WTC11 (cell line): ENCODE data around the gene PIP4K2A. TPM values are rescaled to one million over a fixed set of nuclear protein-coding genes. Genes with fewer than 3 reads are reported as not detected.

ENCODE experiments used
- ATAC-seq: fragments of 200-7000 bp; cut with Tn5 transposase; 2 replicates; pipeline ENCODE4 v1.10.0; 2021; ENCODE audit warnings: mild to moderate bottlenecking, moderate library complexity
- CTCF ChIA-PET: fragments of 300-600 bp; sonication (Branson Sonifier 250); formaldehyde crosslinking; loops from one replicate; lab custom pipeline; 2021; ENCODE audit warnings: antibody characterized with exemption; lab: Charles Lee
- POLR2A ChIA-PET: fragments of 350-600 bp; sonication (Branson Sonifier 250); formaldehyde crosslinking; loops from one replicate; lab custom pipeline; 2021; ENCODE audit warnings: antibody characterized with exemption; lab: Charles Lee
- DNase-seq: peaks from one replicate; pipeline ENCODE4 v3.0.0; 2021; ENCODE audit warnings: low spot score
- H3K27ac Mint-ChIP-seq: 2 replicates; pipeline ENCODE4 v1.8.0; 2021; ENCODE audit warnings: mixed read lengths
- H3K27me3 Mint-ChIP-seq: 2 replicates; pipeline ENCODE4 v1.8.0; 2021; ENCODE audit warnings: low read depth, mild to moderate bottlenecking, moderate library complexity, mixed read lengths
- H3K36me3 Mint-ChIP-seq: 2 replicates; pipeline ENCODE4 v1.8.0; 2021; ENCODE audit warnings: mixed read lengths
- H3K4me1 Mint-ChIP-seq: 2 replicates; pipeline ENCODE4 v1.8.0; 2022; ENCODE audit warnings: mixed read lengths
- H3K4me3 Mint-ChIP-seq: 2 replicates; pipeline ENCODE4 v1.8.0; 2021; ENCODE audit warnings: mild to moderate bottlenecking, moderate library complexity, mixed read lengths
- H3K9me3 Mint-ChIP-seq: 2 replicates; pipeline ENCODE4 v1.8.0; 2021; ENCODE audit warnings: mixed read lengths
- AR ChIP-seq: fragments of 250-450 bp; sonication (Bioruptor Pico); IDR thresholded peaks from 2 replicates; pipeline ENCODE4 v1.9.0; 2021; ENCODE audit warnings: mild to moderate bottlenecking
- ATF3 ChIP-seq: sonication (generic); formaldehyde crosslinking; conservative IDR thresholded peaks from 2 replicates; pipeline ENCODE4 v1.8.1; 2022; ENCODE audit warnings: mild to moderate bottlenecking, missing genetic modification reagents
- ATF6 ChIP-seq: sonication (generic); formaldehyde crosslinking; IDR thresholded peaks from 2 replicates; pipeline ENCODE4 v1.8.1; 2023; ENCODE audit warnings: mild to moderate bottlenecking, missing genetic modification reagents
- E2F1 ChIP-seq: sonication (generic); formaldehyde crosslinking; IDR thresholded peaks from 2 replicates; pipeline ENCODE4 v1.8.0; 2022; ENCODE audit warnings: mild to moderate bottlenecking, missing genetic modification reagents
- FOXP4 ChIP-seq: sonication (generic); formaldehyde crosslinking; IDR thresholded peaks from 2 replicates; pipeline ENCODE4 v1.8.0; 2022; ENCODE audit warnings: mild to moderate bottlenecking, missing genetic modification reagents
- GABPB1 ChIP-seq: sonication (generic); formaldehyde crosslinking; IDR thresholded peaks from 2 replicates; pipeline ENCODE4 v1.8.1; 2023; ENCODE audit warnings: mild to moderate bottlenecking, missing genetic modification reagents
- GRHL2 ChIP-seq: fragments of 250-450 bp; sonication (Bioruptor Pico); IDR thresholded peaks from 2 replicates; pipeline ENCODE4 v1.8.0; 2022; ENCODE audit warnings: mild to moderate bottlenecking, moderate library complexity; ENCODE audit not compliant: insufficient replicate concordance, severe bottlenecking
- GTF2I ChIP-seq: fragments of 250-450 bp; sonication (Bioruptor Pico); conservative IDR thresholded peaks from 2 replicates; pipeline ENCODE4 v1.4.0; 2021; ENCODE audit warnings: mild to moderate bottlenecking
- HMGA2 ChIP-seq: fragments of 250-450 bp; sonication (Bioruptor Pico); IDR thresholded peaks from 2 replicates; pipeline ENCODE4 v1.4.0; 2021; ENCODE audit warnings: mild to moderate bottlenecking, moderate library complexity
- HMGXB4 ChIP-seq: sonication (generic); formaldehyde crosslinking; IDR thresholded peaks from 2 replicates; pipeline ENCODE4 v1.8.1; 2023; ENCODE audit warnings: mild to moderate bottlenecking, moderate library complexity, missing genetic modification reagents
- JUN ChIP-seq: sonication (generic); formaldehyde crosslinking; IDR thresholded peaks from 2 replicates; pipeline ENCODE4 v1.8.0; 2023; ENCODE audit warnings: mild to moderate bottlenecking, missing genetic modification reagents
- MAX ChIP-seq: sonication (generic); formaldehyde crosslinking; IDR thresholded peaks from 2 replicates; pipeline ENCODE4 v1.8.0; 2022; ENCODE audit warnings: mild to moderate bottlenecking, missing genetic modification reagents
- NFYB ChIP-seq: sonication (generic); formaldehyde crosslinking; conservative IDR thresholded peaks from 2 replicates; pipeline ENCODE4 v1.8.0; 2022; ENCODE audit warnings: low read depth, missing genetic modification reagents
- SP1 ChIP-seq: sonication (generic); formaldehyde crosslinking; conservative IDR thresholded peaks from 2 replicates; pipeline ENCODE4 v1.8.1; 2022; ENCODE audit warnings: missing genetic modification reagents
- TP53 ChIP-seq: sonication (generic); formaldehyde crosslinking; IDR thresholded peaks from 2 replicates; pipeline ENCODE4 v1.8.1; 2023; ENCODE audit warnings: mild to moderate bottlenecking, missing genetic modification reagents
- USF2 ChIP-seq: sonication (generic); formaldehyde crosslinking; IDR thresholded peaks from 2 replicates; pipeline ENCODE4 v1.8.1; 2023; ENCODE audit warnings: mild to moderate bottlenecking, missing genetic modification reagents, moderate library complexity
- ZNF263 ChIP-seq: sonication (generic); formaldehyde crosslinking; IDR thresholded peaks from 2 replicates; pipeline ENCODE4 v1.8.1; 2022; ENCODE audit warnings: low read depth, mild to moderate bottlenecking, moderate library complexity, missing genetic modification reagents
- ZNF416 ChIP-seq: fragments of 250-450 bp; sonication (Bioruptor Pico); IDR thresholded peaks from 2 replicates; pipeline ENCODE4 v1.9.0; 2021; ENCODE audit warnings: mild to moderate bottlenecking, inconsistent platforms
- ZNF512 ChIP-seq: sonication (generic); formaldehyde crosslinking; IDR thresholded peaks from 2 replicates; pipeline ENCODE4 v1.8.1; 2022; ENCODE audit warnings: missing genetic modification reagents, borderline replicate concordance
- ZNF671 ChIP-seq: fragments of 250-450 bp; sonication (Bioruptor Pico); IDR thresholded peaks from 2 replicates; pipeline ENCODE4 v1.8.0; 2021; ENCODE audit warnings: mild to moderate bottlenecking
- total RNA-seq: library from RNA; stranded (reverse); gene quantifications from 3 replicates; pipeline ENCODE4 v1.2.3, GENCODE V29; 2021

The PIP4K2A gene
- total RNA-seq, 1 experiment from 2014 or later: 47.5 TPM

GRCh38 chr10:22649390-22649841 is 65.0 kb downstream of the PIP4K2A start:
- no peak for DNase-seq
- ChIA-PET POLR2A (no interaction called here), CTCF (no interaction called here)
- TF ChIP-seq USF2 (CRISPR knock-in tag) (no peak), HMGXB4 (CRISPR knock-in tag) (no peak), FOXP4 (CRISPR knock-in tag) (no peak), ATF3 (CRISPR knock-in tag) (no peak), TP53 (CRISPR knock-in tag) (no peak), ZNF263 (CRISPR knock-in tag) (no peak), JUN (no peak), SP1 (no peak), ATF6 (no peak), NFYB (CRISPR knock-in tag) (no peak)
- Mint-ChIP-seq H3K9me3 (no peaks in the 10 kb centered on the region), H3K27ac (peak overlapping the region; percentile 44; the same call in 1 of the 2 replicates), H3K4me3 (no peak overlapping the region), H3K4me1 (peaks cover 65% of the 10 kb centered on the region), H3K27me3 (no peaks in the 10 kb centered on the region), H3K36me3 (no peaks in the 10 kb centered on the region; the same call in 1 of the 2 replicates)
- ATAC-seq: no peak; the same call in 1 of the 2 replicates

GRCh38 chr10:22648547-22648961 is 65.8 kb downstream of the PIP4K2A start:
- Mint-ChIP-seq H3K27ac (peak overlapping the region; percentile 54), H3K36me3 (no peaks in the 10 kb centered on the region; the same call in 1 of the 2 replicates), H3K4me1 (peaks cover 69% of the 10 kb centered on the region), H3K9me3 (no peaks in the 10 kb centered on the region), H3K27me3 (no peaks in the 10 kb centered on the region), H3K4me3 (no peak overlapping the region)
- DNase-seq (no peak), ATAC-seq (no peak; the same call in 1 of the 2 replicates)
- POLR2A ChIA-PET: no interaction called here
- CTCF ChIA-PET: interaction anchor here (0.6 kb wide), 1 partner anchor 1771 kb away, joined by 3 read pairs; no protein-coding TSS in a partner anchor
- TF ChIP-seq GRHL2 (no peak), AR (CRISPR knock-in tag) (no peak), HMGXB4 (CRISPR knock-in tag) (no peak), ZNF671 (CRISPR knock-in tag) (no peak), GTF2I (CRISPR knock-in tag) (no peak), GABPB1 (no peak), E2F1 (CRISPR knock-in tag) (no peak), ZNF416 (CRISPR knock-in tag) (no peak), ZNF512 (CRISPR knock-in tag) (no peak), HMGA2 (CRISPR knock-in tag) (no peak), MAX (CRISPR knock-in tag) (no peak)
